Naive thymus-derived CD4-positive, alpha-beta T cell (primary cell): Measurements from ENCODE around the gene CREB5. TPM values are rescaled to one million over a fixed set of nuclear protein-coding genes. Genes with fewer than 3 reads are reported as not detected.

Experiments
- ATAC-seq: fragments of 150-1000 bp; cut with Tn5 transposase; 2 replicates; pipeline ENCODE4 v1.10.0; 2021; ENCODE audit warnings: mild to moderate bottlenecking, moderate library complexity
- CTCF ChIA-PET: fragments of 350-600 bp; sonication (Branson Sonifier 250); formaldehyde crosslinking; loops from one replicate; lab custom pipeline; 2021; ENCODE audit warnings: antibody characterized with exemption; lab: Charles Lee
- POLR2A ChIA-PET: fragments of 350-600 bp; sonication (Branson Sonifier 250); formaldehyde crosslinking; loops from one replicate; lab custom pipeline; 2021; ENCODE audit warnings: antibody characterized with exemption, inconsistent platforms; lab: Charles Lee
- DNase-seq, 9 donors: peaks; one replicate each; pipeline versions ENCODE4 v3.0.0 to v3.0.0-alpha.2; 2020 to 2022; ENCODE audit warnings: mixed read lengths in 1 of 9
- H3K27ac ChIP-seq: one replicate; pipeline ENCODE4 v1.7.0; 2013; ENCODE audit warnings: mild to moderate bottlenecking, low read depth, low read length, moderate library complexity
- H3K27me3 ChIP-seq, 2 donors: one replicate each; pipeline ENCODE4 v1.7.0; 2013; ENCODE audit warnings: low read length in 2 of 2, mild to moderate bottlenecking in 2 of 2, moderate library complexity in 2 of 2; ENCODE audit not compliant: control insufficient read depth in 2 of 2, insufficient read depth in 2 of 2
- H3K36me3 ChIP-seq, 3 experiments: 1 replicate in 2 of 3; 2 replicates in 1 of 3; pipeline ENCODE4 v1.7.0; 2013; ENCODE audit warnings: low read length in 3 of 3, mild to moderate bottlenecking in 3 of 3, moderate library complexity in 1 of 3; ENCODE audit not compliant: insufficient read depth in 3 of 3, control insufficient read depth in 2 of 3
- H3K4me1 ChIP-seq, 2 donors: one replicate each; pipeline ENCODE4 v1.7.0; 2013; ENCODE audit warnings: low read length in 2 of 2, mild to moderate bottlenecking in 2 of 2, moderate library complexity in 1 of 2; ENCODE audit not compliant: control insufficient read depth in 2 of 2, insufficient read depth in 2 of 2
- H3K4me3 ChIP-seq: 2 replicates; pipeline ENCODE4 v1.7.0; 2013; ENCODE audit warnings: mild to moderate bottlenecking, low read length
- H3K9me3 ChIP-seq, 3 experiments: 1 replicate in 2 of 3; 2 replicates in 1 of 3; pipeline ENCODE4 v1.7.0; 2013; ENCODE audit warnings: low read length in 3 of 3; ENCODE audit not compliant: control insufficient read depth in 2 of 3
- H3K27ac Mint-ChIP-seq, 9 donors: one replicate each; pipeline ENCODE4 v1.8.0; 2020 to 2022; ENCODE audit warnings: mixed read lengths in 9 of 9, mild to moderate bottlenecking in 8 of 9, moderate library complexity in 5 of 9, inconsistent platforms in 2 of 9
- H3K27me3 Mint-ChIP-seq, 5 donors: one replicate each; pipeline ENCODE4 v1.8.0; 2021 to 2022; ENCODE audit warnings: mixed read lengths in 5 of 5, mild to moderate bottlenecking in 1 of 5
- H3K36me3 Mint-ChIP-seq, 5 donors: one replicate each; pipeline ENCODE4 v1.8.0; 2020 to 2022; ENCODE audit warnings: mixed read lengths in 5 of 5, mild to moderate bottlenecking in 3 of 5, inconsistent platforms in 1 of 5
- H3K4me1 Mint-ChIP-seq, 7 donors: one replicate each; pipeline ENCODE4 v1.8.0; 2020 to 2022; ENCODE audit warnings: mixed read lengths in 7 of 7, mild to moderate bottlenecking in 3 of 7, inconsistent platforms in 1 of 7
- H3K4me3 Mint-ChIP-seq, 10 donors: one replicate each; pipeline ENCODE4 v1.8.0; 2020 to 2022; ENCODE audit warnings: mild to moderate bottlenecking in 10 of 10, mixed read lengths in 10 of 10, moderate library complexity in 6 of 10, inconsistent platforms in 2 of 10
- H3K9me3 Mint-ChIP-seq, 11 donors: one replicate each; pipeline ENCODE4 v1.8.0; 2020 to 2022; ENCODE audit warnings: mixed read lengths in 11 of 11, mild to moderate bottlenecking in 4 of 11, inconsistent platforms in 1 of 11, moderate library complexity in 1 of 11
- intact Hi-C, 2 donors: fragments of 100-400 bp; cut with micrococcal nuclease; formaldehyde crosslinking; loops; one replicate each; pipeline ENCODE4 v1.15.1; 2023
- polyA plus RNA-seq, 2 donors: library from polyadenylated mRNA; unstranded; fragments of 300-500 nt; fragmentation: Illumina TruSeq; gene quantifications; one replicate each; pipeline ENCODE4 v1.2.3, GENCODE V29; 2021
- total RNA-seq, 6 experiments: library from RNA in 5 of 6; stranded (reverse) in 5 of 6; gene quantifications; 1 replicate in 5 of 6; 2 replicates in 1 of 6; pipeline ENCODE4 v1.2.3 and lab custom pipeline; 2021 to 2026

CREB5 gene
- total and polyA plus RNA-seq, 7 experiments from 2014 or later, result 0.22 to 18.4 (median 3.6) TPM; not detected in 4

DNA sequence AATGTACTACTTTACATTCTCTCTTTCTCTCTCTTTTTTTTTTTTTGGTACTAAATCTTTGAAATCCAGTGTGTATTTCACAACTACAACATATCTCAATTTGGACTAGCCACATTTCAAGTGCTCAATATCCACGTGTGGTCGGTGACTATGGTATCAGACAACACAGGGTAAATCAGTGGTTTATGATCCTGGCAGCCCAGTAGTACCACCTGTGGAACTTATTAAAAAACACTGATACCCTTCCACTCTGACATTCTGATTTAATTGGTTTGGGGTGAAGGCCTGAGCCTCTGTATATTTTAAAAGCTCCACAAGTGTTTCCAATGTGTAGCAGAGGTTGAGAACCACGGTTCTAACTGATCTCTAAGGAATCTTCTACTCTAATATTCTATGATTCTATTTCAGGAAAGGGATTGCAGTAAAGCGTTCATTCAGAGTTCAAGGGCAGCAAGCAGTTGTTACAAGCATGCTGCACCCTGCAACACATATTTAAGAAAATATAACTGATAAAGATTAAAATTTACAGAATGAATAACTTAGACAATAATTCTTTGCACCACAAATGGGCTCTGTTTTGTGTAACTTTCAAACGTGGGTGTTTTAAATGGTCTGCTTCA, 5.1 kb downstream of the CREB5 start:
- Histone ChIP-seq H3K9me3 (no peaks in the 10 kb centered on the region), H3K27me3 (peaks cover 0 to 7% of the 10 kb centered on the region in 2 donors), H3K36me3 (no peaks in the 10 kb centered on the region), H3K4me3 (no peak overlapping the region), H3K27ac (no peak overlapping the region), H3K4me1 (no peaks in the 10 kb centered on the region)
- POLR2A ChIA-PET, result interaction anchor here (0.7 kb wide), 1 partner anchor 1862 kb away, joined by 3 read pairs; no protein-coding TSS in a partner anchor
- Mint-ChIP-seq H3K4me3 (no peak overlapping the region), H3K27ac (no peak overlapping the region), H3K27me3 (peaks cover 43 to 63% (median 58%) of the 10 kb centered on the region in 5 donors), H3K4me1 (peaks cover 0 to 1% (median 0%) of the 10 kb centered on the region in 7 donors), H3K36me3 (no peaks in the 10 kb centered on the region), H3K9me3 (no peaks in the 10 kb centered on the region)
- intact Hi-C loops, result no loop called here
- no peak for DNase-seq
- CTCF ChIA-PET, result no interaction called here
- no peak for ATAC-seq

DNA sequence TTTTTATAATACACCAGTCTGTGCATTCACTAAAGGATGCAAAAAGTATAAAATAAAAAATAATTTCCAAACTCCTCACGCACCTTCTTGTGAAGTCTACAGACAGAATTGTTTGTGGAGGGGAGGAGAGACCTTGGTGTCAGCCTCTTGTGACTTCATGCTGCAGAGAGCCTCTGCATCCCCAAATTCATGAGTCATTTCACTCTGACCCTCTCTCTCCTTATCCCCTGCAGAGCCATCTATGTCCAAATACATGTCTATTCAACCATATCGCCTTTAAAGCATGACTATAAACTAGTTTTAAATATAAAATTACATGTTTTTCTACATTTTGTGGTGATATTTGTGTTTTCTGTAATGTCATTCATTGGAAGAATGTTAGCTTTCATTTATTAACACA, 6.0 kb downstream of the CREB5 start:
- no peak overlapping the region for H3K27ac Mint-ChIP-seq
- CTCF ChIA-PET, result no interaction called here
- peaks cover 0 to 7% of the 10 kb centered on the region in 2 donors for H3K27me3 ChIP-seq

DNA sequence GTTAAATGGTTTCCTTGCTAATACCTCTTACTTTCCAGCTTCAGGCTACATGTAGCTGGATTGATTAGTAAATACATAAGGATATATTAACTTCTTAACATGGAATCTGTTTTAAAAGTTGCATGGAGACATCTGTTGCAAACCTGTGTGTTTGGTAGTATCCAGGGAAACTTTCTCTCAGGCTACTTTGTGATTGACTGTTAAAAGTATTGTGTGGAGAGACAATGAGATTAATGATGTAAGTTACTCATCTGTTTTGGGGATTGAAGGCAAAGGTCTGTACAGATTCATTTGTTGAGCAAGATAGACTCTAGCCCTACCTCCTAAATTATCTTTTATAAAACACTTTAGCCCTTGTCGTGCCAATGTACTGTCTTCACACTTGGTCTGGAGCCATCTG, 6.6 kb downstream of the CREB5 start:
- Mint-ChIP-seq H3K27me3 (peaks cover 33 to 58% (median 52%) of the 10 kb centered on the region in 5 donors), H3K4me3 (no peak overlapping the region), H3K4me1 (no peaks in the 10 kb centered on the region), H3K9me3 (peaks cover 0 to 5% (median 0%) of the 10 kb centered on the region in 11 donors), H3K27ac (no peak overlapping the region), H3K36me3 (peaks cover 0 to 5% (median 0%) of the 10 kb centered on the region in 5 donors)
- Histone ChIP-seq H3K36me3 (no peaks in the 10 kb centered on the region), H3K27ac (no peak overlapping the region), H3K4me1 (no peaks in the 10 kb centered on the region), H3K9me3 (no peaks in the 10 kb centered on the region), H3K4me3 (no peak overlapping the region), H3K27me3 (peaks cover 0 to 7% of the 10 kb centered on the region in 2 donors)
- ATAC-seq (no peak), DNase-seq (no peak)
- ChIA-PET CTCF (no interaction called here), POLR2A (no interaction called here)
- intact Hi-C loops, result no loop called here

More for the DNA sequence above, 6.0 kb downstream of the CREB5 start:
- H3K9me3 Mint-ChIP-seq, result peaks cover 0 to 4% (median 0%) of the 10 kb centered on the region in 11 donors
- H3K27me3 Mint-ChIP-seq, result peaks cover 39 to 59% (median 55%) of the 10 kb centered on the region in 5 donors
- intact Hi-C loops, result no loop called here
- no peak overlapping the region for H3K4me3 ChIP-seq
- DNase-seq (no peak), ATAC-seq (no peak)
- H3K9me3 ChIP-seq, result no peaks in the 10 kb centered on the region
- H3K27ac ChIP-seq, result no peak overlapping the region
- no peaks in the 10 kb centered on the region for H3K4me1 ChIP-seq
- peaks cover 0 to 4% (median 0%) of the 10 kb centered on the region in 5 donors for H3K36me3 Mint-ChIP-seq
- no peaks in the 10 kb centered on the region for H3K36me3 ChIP-seq
- no peak overlapping the region for H3K4me3 Mint-ChIP-seq
- POLR2A ChIA-PET, result no interaction called here
- H3K4me1 Mint-ChIP-seq, result no peaks in the 10 kb centered on the region

GRCh38 chr7:28419716-28420115, 7.4 kb downstream of the CREB5 start:
- H3K27ac ChIP-seq, result no peak overlapping the region
- DNase-seq (no peak), ATAC-seq (no peak)
- H3K4me3 Mint-ChIP-seq, result no peak overlapping the region
- H3K4me1 Mint-ChIP-seq, result no peaks in the 10 kb centered on the region
- H3K27me3 Mint-ChIP-seq, result peaks cover 32 to 53% (median 51%) of the 10 kb centered on the region in 5 donors
- H3K9me3 ChIP-seq, result no peaks in the 10 kb centered on the region
- peaks cover 0 to 5% (median 0%) of the 10 kb centered on the region in 11 donors for H3K9me3 Mint-ChIP-seq
- no peak overlapping the region for H3K27ac Mint-ChIP-seq
- peaks cover 0 to 5% (median 0%) of the 10 kb centered on the region in 5 donors for H3K36me3 Mint-ChIP-seq
- H3K4me3 ChIP-seq, result no peak overlapping the region
- ChIA-PET POLR2A (no interaction called here), CTCF (no interaction called here)
- no peaks in the 10 kb centered on the region for H3K4me1 ChIP-seq
- intact Hi-C loops, result no loop called here
- peaks cover 0 to 7% of the 10 kb centered on the region in 2 donors for H3K27me3 ChIP-seq
- H3K36me3 ChIP-seq, result no peaks in the 10 kb centered on the region

DNA sequence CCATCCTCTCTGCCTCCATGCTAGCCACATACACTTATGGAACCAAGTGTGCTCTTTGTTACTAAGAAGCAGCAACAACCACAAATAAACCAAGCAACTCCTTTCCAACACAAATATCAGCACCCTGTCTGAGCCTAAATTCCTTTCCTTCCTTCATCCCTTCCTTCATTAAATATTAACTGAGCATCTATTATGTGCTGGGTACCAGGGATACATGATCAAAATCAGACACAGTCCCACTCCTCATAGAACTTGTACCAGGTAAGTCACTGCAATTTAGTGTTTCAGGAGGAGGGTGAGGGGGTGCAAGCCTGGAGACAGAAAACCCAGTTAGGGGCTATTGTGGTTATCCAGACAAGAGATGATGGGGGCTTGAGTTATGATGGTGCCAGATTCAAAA, 10.8 kb downstream of the CREB5 start:
- H3K27ac ChIP-seq, result no peak overlapping the region
- POLR2A ChIA-PET, result no interaction called here
- ATAC-seq (no peak), DNase-seq (no peak)
- Mint-ChIP-seq H3K27me3 (peaks cover 15 to 35% (median 31%) of the 10 kb centered on the region in 5 donors), H3K4me1 (no peaks in the 10 kb centered on the region), H3K4me3 (no peak overlapping the region), H3K36me3 (peaks cover 0 to 5% (median 0%) of the 10 kb centered on the region in 5 donors), H3K27ac (no peak overlapping the region), H3K9me3 (peaks cover 0 to 5% (median 0%) of the 10 kb centered on the region in 11 donors)
- H3K27me3 ChIP-seq, result peaks cover 0 to 7% of the 10 kb centered on the region in 2 donors
- CTCF ChIA-PET, result no interaction called here
- intact Hi-C loops, result no loop called here
- H3K4me3 ChIP-seq, result no peak overlapping the region
- no peaks in the 10 kb centered on the region for H3K4me1 ChIP-seq
- no peaks in the 10 kb centered on the region for H3K9me3 ChIP-seq
- no peaks in the 10 kb centered on the region for H3K36me3 ChIP-seq

DNA sequence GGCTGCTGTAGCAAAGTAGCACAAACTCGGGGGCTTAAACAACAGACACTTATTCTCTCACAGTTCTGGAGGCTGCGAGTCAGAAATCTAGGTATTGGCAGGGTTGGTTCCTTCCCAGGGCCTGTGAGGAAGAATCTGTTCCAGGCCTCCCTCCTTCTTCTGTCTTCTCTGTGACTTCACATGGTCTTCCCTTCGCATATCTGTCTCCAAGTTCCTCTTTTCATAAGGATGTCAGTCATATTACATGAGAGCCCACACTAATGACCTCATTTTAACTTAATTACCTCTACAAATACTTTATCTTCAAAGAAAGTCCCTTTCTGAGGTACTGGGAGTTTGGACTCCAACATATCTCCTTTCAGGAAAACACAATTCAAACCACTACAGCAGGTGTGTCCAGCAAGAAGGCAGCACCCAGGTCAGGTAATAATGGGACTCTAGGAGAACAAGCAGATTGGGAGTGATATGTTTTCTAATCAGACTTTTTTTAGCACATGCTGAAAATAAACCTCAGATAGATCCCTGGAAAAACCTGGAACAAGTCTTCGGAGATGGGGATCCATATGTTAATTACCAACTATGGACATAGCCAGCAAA, 11.7 kb downstream of the CREB5 start:
- H3K27ac Mint-ChIP-seq, result no peak overlapping the region
- Histone ChIP-seq H3K36me3 (no peaks in the 10 kb centered on the region), H3K27me3 (peaks cover 0 to 7% of the 10 kb centered on the region in 2 donors), H3K9me3 (no peaks in the 10 kb centered on the region), H3K4me1 (no peaks in the 10 kb centered on the region), H3K27ac (no peak overlapping the region), H3K4me3 (no peak overlapping the region)
- DNase-seq (no peak), ATAC-seq (no peak)
- CTCF ChIA-PET, result no interaction called here
- peaks cover 0 to 5% (median 0%) of the 10 kb centered on the region in 11 donors for H3K9me3 Mint-ChIP-seq
- H3K4me3 Mint-ChIP-seq, result no peak overlapping the region
- H3K27me3 Mint-ChIP-seq, result peaks cover 18 to 40% (median 35%) of the 10 kb centered on the region in 5 donors
- peaks cover 0 to 5% (median 0%) of the 10 kb centered on the region in 5 donors for H3K36me3 Mint-ChIP-seq
- no peaks in the 10 kb centered on the region for H3K4me1 Mint-ChIP-seq
- intact Hi-C loops, result no loop called here
- POLR2A ChIA-PET, result no interaction called here
